GM12878 (cell line): Measurements from ENCODE around the gene RRN3.

Experiments
- BCL11A ChIP-seq: IDR thresholded peaks from 2 replicates; pipeline ENCODE4 v1.6.1; 2011; ENCODE audit warnings: low read depth, low read length
- BRCA1 ChIP-seq: IDR thresholded peaks from 2 replicates; pipeline ENCODE4 v1.6.1; 2011; ENCODE audit warnings: low read depth, low read length, improper control_type of control experiment
- CTCF ChIP-seq, 3 experiments: IDR thresholded peaks in 2 of 3; conservative IDR thresholded peaks in 1 of 3; 2 replicates each; pipeline ENCODE4 v1.5.1; 2011; ENCODE audit warnings: low read depth in 3 of 3, low read length in 3 of 3, mild to moderate bottlenecking in 3 of 3, control low read depth in 2 of 3, moderate library complexity in 2 of 3, inconsistent platforms in 1 of 3, mixed read lengths in 1 of 3; ENCODE audit not compliant: control insufficient read depth in 2 of 3, insufficient read depth in 1 of 3; ENCODE audit errors: extremely low read depth in 1 of 3
- EP300 ChIP-seq, 2 experiments: fragments of 150-350 bp in 1 of 2; IDR thresholded peaks; 2 replicates each; pipeline ENCODE4 v1.6.1; 2011 to 2012; ENCODE audit warnings: low read depth in 2 of 2, low read length in 2 of 2, borderline replicate concordance in 1 of 2, improper control_type of control experiment in 1 of 2, inconsistent platforms in 1 of 2; ENCODE audit not compliant: control insufficient read depth in 1 of 2
- EZH2 ChIP-seq: IDR thresholded peaks from 2 replicates; pipeline ENCODE4 v1.6.1; 2012; ENCODE audit warnings: low read depth, mild to moderate bottlenecking, control low read depth, inconsistent platforms, low read length, borderline replicate concordance; ENCODE audit not compliant: control insufficient read depth
- FOS ChIP-seq: IDR thresholded peaks from 3 replicates; pipeline ENCODE4 v1.6.1; 2011; ENCODE audit warnings: borderline replicate concordance; ENCODE audit not compliant: insufficient read length; ENCODE audit errors: extremely low read depth
- NFXL1 ChIP-seq: fragments of 450-650 bp; IDR thresholded peaks from 2 replicates; pipeline ENCODE4 v1.6.1; 2017; ENCODE audit warnings: antibody characterized with exemption, mild to moderate bottlenecking, borderline replicate concordance
- RBBP5 ChIP-seq: fragments of 200-600 bp; sonication (generic); conservative IDR thresholded peaks from 2 replicates; pipeline ENCODE4 v1.6.1; 2016
- ZNF384 ChIP-seq: IDR thresholded peaks from 2 replicates; pipeline ENCODE4 v1.6.1; 2012; ENCODE audit warnings: low read depth, mild to moderate bottlenecking, low read length, improper control_type of control experiment, borderline replicate concordance
- TF ChIP-seq, protein P1 (sequence below): fragments of 450-650 bp; IDR thresholded peaks from 2 replicates; pipeline ENCODE4 v1.6.1; 2018; ENCODE audit warnings: mild to moderate bottlenecking, low read depth, moderate library complexity; ENCODE audit not compliant: partially characterized antibody

- TF ChIP-seq CTCF (IDR thresholded peaks at IDR 0.05 in 2 of 3, conservative IDR thresholded peaks at IDR 0.05 in 1 of 3; ENCODE audit: control insufficient read depth in 2 of 3, extremely low read depth in 1 of 3, insufficient read depth in 1 of 3, low read depth in 3 of 3, low read length in 3 of 3) (no peak), EZH2 (no peak), RBBP5 (no peak), NFXL1 (no peak), BRCA1 (no peak), EP300 (IDR thresholded peaks at IDR 0.05; ENCODE audit: borderline replicate concordance in 1 of 2, control insufficient read depth in 1 of 2, low read depth in 2 of 2, low read length in 2 of 2) (no peak), ZNF384 (no peak), FOS (no peak), BCL11A (no peak)
- TF ChIP-seq, protein P1, sequence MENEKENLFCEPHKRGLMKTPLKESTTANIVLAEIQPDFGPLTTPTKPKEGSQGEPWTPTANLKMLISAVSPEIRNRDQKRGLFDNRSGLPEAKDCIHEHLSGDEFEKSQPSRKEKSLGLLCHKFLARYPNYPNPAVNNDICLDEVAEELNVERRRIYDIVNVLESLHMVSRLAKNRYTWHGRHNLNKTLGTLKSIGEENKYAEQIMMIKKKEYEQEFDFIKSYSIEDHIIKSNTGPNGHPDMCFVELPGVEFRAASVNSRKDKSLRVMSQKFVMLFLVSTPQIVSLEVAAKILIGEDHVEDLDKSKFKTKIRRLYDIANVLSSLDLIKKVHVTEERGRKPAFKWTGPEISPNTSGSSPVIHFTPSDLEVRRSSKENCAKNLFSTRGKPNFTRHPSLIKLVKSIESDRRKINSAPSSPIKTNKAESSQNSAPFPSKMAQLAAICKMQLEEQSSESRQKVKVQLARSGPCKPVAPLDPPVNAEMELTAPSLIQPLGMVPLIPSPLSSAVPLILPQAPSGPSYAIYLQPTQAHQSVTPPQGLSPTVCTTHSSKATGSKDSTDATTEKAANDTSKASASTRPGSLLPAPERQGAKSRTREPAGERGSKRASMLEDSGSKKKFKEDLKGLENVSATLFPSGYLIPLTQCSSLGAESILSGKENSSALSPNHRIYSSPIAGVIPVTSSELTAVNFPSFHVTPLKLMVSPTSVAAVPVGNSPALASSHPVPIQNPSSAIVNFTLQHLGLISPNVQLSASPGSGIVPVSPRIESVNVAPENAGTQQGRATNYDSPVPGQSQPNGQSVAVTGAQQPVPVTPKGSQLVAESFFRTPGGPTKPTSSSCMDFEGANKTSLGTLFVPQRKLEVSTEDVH, result no peak
These were observed 62.9 kb downstream of the RRN3 start for GRCh38 chr16:15031179-15031578.
